ENCODE results near the gene CRACDL. TPM values are rescaled to one million over a fixed set of nuclear protein-coding genes. Genes with fewer than 3 reads are reported as not detected.

CRACDL gene
- total RNA-seq, 1 donor from 2014 or later = 1.6 TPM

DNA sequence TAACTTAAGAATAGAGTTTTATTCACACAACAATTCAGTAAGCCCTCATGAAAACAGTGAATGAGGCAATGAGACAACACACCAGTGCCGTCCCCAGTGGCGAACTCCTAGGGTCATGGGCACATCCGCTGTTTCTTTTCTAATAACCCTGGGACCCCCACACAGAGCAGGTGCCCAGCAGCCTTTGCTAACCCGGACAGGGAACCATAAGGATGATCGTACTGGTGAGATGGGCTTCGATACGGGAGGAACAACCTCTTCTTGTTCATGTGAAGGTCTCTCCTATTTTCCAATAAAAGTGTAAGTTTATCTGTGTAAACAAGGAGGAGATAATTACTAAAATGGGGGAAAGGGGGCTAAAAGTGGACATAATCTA, 107.7 kb downstream of the CRACDL start:
- Mint-ChIP-seq H3K4me1 (ENCODE audit: low read depth) (peaks cover 2% of the 10 kb centered on the region), H3K4me3 (ENCODE audit: low read depth) (no peak overlapping the region), H3K36me3 (ENCODE audit: insufficient read depth) (no peaks in the 10 kb centered on the region), H3K27ac (no peak overlapping the region), H3K9me3 (ENCODE audit: low read depth) (no peaks in the 10 kb centered on the region), H3K27me3 (peaks cover 35% of the 10 kb centered on the region)
- no peak for DNase-seq (ENCODE audit: low spot score, unreplicated experiment)
- TF ChIP-seq, protein P1, sequence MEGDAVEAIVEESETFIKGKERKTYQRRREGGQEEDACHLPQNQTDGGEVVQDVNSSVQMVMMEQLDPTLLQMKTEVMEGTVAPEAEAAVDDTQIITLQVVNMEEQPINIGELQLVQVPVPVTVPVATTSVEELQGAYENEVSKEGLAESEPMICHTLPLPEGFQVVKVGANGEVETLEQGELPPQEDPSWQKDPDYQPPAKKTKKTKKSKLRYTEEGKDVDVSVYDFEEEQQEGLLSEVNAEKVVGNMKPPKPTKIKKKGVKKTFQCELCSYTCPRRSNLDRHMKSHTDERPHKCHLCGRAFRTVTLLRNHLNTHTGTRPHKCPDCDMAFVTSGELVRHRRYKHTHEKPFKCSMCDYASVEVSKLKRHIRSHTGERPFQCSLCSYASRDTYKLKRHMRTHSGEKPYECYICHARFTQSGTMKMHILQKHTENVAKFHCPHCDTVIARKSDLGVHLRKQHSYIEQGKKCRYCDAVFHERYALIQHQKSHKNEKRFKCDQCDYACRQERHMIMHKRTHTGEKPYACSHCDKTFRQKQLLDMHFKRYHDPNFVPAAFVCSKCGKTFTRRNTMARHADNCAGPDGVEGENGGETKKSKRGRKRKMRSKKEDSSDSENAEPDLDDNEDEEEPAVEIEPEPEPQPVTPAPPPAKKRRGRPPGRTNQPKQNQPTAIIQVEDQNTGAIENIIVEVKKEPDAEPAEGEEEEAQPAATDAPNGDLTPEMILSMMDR (IDR thresholded peaks at IDR 0.05; ENCODE audit: unreplicated experiment) = no peak

DNA sequence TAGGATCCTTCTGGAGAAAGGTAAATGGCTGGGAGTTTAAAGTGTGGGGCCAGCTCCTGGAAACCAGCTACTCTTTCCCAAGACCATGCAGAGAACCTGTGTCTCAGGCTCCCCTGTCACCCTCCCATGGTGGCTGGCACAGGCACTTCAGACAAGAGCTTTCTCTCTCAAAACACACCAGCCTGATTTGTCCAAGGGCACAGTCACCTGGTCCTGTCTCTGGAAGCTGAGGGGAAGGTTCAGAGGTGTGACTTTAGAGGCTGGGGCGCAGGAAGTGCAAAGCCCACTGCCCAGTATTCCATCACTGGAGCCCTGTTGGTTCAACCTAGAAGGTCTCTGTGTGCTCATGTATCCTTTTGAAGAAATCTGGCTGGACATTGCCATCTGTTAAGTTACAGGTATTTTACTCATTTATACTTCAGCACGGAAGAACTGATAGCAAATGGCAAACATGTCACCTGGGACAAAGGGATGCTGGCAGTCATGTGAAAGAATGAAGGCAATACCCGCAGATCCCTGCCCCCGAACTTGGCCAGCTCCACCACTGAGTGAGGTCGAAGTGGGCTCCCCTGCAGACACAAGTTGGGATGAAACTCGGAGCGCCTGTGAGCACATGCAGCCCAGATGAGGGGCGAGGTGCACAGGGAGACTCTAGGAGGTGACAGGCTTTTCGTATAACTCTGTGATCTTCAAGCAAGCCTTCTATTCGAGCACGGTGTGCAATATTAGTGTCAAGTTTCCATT, 108.2 kb downstream of the CRACDL start:
- H3K27me3 Mint-ChIP-seq = peaks cover 36% of the 10 kb centered on the region
- no peak overlapping the region for H3K27ac Mint-ChIP-seq
- TF ChIP-seq, protein P1 (IDR thresholded peaks at IDR 0.05; ENCODE audit: unreplicated experiment) = no peak
- H3K36me3 Mint-ChIP-seq (ENCODE audit: insufficient read depth) = no peaks in the 10 kb centered on the region
- H3K4me1 Mint-ChIP-seq (ENCODE audit: low read depth) = peaks cover 2% of the 10 kb centered on the region
- H3K9me3 Mint-ChIP-seq (ENCODE audit: low read depth) = no peaks in the 10 kb centered on the region
- no peak overlapping the region for H3K4me3 Mint-ChIP-seq (ENCODE audit: low read depth)
- DNase-seq (ENCODE audit: low spot score, unreplicated experiment) = no peak

DNA sequence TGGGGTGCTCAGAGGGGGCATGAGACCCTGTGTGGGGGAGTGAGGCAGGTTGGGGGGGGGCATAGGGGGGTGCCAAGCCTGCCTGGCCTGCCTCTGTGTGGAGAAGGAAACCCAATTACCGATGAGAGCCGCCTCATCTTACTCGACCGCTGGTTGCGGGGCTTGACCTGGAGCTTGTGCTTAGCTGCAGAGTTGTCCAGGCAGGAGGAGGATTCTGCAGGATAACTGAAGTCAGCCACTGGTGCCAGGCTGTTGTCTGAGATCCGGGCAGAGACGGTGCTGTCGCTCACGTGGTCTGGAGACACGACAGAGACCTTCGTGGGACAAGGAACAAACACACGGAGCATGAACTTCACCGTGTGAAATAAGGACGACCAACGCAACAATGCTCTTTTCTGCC, 109.2 kb downstream of the CRACDL start:
- Mint-ChIP-seq H3K4me1 (ENCODE audit: low read depth) (peaks cover 2% of the 10 kb centered on the region), H3K27ac (no peak overlapping the region), H3K9me3 (ENCODE audit: low read depth) (no peaks in the 10 kb centered on the region), H3K36me3 (ENCODE audit: insufficient read depth) (no peaks in the 10 kb centered on the region), H3K4me3 (ENCODE audit: low read depth) (no peak overlapping the region), H3K27me3 (peaks cover 36% of the 10 kb centered on the region)
- TF ChIP-seq, protein P1 (IDR thresholded peaks at IDR 0.05; ENCODE audit: unreplicated experiment) = no peak
- no peak for DNase-seq (ENCODE audit: low spot score, unreplicated experiment)

DNA sequence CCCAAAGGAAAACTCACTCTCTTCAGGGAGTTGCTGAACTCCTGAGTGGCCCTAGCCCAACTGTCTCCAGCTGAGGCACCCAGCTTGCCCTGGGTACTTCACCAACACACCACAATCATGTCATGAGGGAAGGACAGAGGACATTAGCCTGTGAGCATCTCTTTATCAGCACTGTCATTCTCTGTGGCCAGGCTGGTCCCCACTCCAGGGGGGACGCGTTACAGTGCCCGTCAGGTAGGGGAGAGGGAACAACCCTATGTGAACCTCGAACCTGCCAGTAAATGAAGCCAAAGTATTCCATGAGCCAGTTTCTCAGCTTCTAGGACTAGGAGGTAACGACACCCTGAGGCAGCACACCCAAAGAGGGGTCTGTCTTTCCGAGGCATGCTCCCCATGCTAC, 110.2 kb downstream of the CRACDL start:
- Mint-ChIP-seq H3K36me3 (ENCODE audit: insufficient read depth) (no peaks in the 10 kb centered on the region), H3K9me3 (ENCODE audit: low read depth) (no peaks in the 10 kb centered on the region), H3K4me1 (ENCODE audit: low read depth) (peaks cover 2% of the 10 kb centered on the region), H3K27ac (no peak overlapping the region), H3K27me3 (peaks cover 43% of the 10 kb centered on the region), H3K4me3 (ENCODE audit: low read depth) (no peak overlapping the region)
- DNase-seq (ENCODE audit: low spot score, unreplicated experiment) = no peak
- TF ChIP-seq, protein P1 (IDR thresholded peaks at IDR 0.05; ENCODE audit: unreplicated experiment) = no peak

DNA sequence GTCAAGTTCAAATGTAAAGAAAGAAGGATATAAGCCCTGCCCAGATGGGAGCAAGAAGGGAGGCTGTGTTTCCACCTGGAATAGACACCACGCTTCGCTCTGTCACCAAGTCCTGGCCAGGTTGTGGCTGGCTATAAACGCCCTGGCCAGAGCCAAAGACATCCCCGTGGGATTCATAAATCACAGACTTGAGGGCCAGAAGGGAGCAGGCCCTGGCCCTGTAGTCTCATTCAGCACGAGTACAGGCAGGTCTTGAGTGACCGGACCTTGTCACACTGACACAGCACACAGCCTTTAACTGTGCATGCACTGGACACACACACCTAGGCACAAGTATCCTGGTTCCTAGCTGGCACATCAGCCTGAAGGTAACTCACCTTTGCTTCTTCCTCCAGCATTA, 110.6 kb downstream of the CRACDL start:
- Mint-ChIP-seq H3K4me3 (ENCODE audit: low read depth) (no peak overlapping the region), H3K36me3 (ENCODE audit: insufficient read depth) (no peaks in the 10 kb centered on the region), H3K27ac (no peak overlapping the region), H3K27me3 (peaks cover 46% of the 10 kb centered on the region), H3K4me1 (ENCODE audit: low read depth) (peaks cover 2% of the 10 kb centered on the region), H3K9me3 (ENCODE audit: low read depth) (no peaks in the 10 kb centered on the region)
- TF ChIP-seq, protein P1 (IDR thresholded peaks at IDR 0.05; ENCODE audit: unreplicated experiment) = no peak
- no peak for DNase-seq (ENCODE audit: low spot score, unreplicated experiment)
